ENCODE measurements around the gene ANKRD44.
"Not testable (repeated sequence)": the region's sequence is repeated elsewhere in the genome, so short reads cannot be mapped to it uniquely, and the experiment has no call there.

ANKRD44 gene

GRCh38 chr2:197057959-197058358, 252.6 kb downstream of the ANKRD44 start:
- in situ Hi-C loops (cut with MboI; ENCODE audit: low sequenced_read_pairs): no loop called here

DNA sequence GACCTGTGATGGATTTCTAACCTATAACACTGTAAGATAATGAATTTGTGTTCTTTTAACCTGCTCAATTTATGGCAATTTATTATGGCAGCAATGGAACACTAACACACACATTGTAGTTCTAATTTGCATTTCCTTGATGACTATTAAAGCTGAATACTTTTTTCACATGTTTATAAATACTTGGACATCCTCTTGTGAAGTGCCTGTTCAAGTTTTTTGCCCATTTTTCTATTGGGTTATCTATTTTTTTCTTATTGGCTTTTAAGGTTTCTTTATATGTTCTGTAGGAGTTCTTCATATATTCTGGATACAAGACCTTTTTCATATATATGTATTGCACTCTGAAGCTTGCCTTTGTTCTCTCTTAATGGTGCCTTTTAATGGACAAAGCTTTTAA, 255.5 kb downstream of the ANKRD44 start:
- in situ Hi-C loops (cut with MboI; ENCODE audit: low sequenced_read_pairs): no loop called here

DNA sequence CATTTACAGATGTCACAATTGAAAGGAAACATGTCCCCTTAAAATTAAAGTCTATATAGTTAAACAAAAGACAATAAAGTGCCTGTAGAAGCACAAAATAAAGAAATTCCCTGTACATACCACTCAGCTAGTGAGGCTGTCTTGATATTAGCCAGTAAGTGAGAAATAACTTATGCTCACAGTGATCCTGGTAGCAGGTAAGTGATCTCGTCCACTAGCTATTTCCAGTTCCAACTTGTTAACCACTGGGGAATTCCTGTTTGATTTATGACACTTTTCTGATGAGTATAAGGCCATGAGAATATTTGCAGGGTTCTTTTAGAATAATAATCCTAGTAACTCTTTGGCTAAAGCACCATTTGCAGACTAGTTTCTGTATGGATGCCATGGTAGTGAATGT, 256.1 kb downstream of the ANKRD44 start:
- in situ Hi-C loops (cut with MboI; ENCODE audit: low sequenced_read_pairs): no loop called here

DNA sequence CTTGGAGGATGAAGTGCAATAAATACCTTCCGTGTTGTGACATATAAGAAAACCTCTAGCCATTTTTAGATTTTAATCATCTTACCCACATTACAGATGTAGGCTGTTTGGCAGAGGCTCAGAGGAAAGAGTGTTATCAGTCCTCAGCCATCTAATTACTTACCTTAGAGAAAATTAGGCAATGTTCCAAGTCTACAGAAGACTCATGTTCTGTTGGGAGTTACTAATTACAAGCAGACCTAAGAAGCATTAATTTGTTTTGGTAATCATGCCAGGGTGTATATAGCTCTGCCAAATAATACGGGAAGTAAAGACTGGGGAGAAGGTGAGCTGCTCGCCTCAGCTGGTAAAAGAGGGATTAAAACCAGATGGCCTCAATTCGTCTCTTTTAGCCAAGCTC, 258.2 kb downstream of the ANKRD44 start:
- in situ Hi-C loops (cut with MboI; ENCODE audit: low sequenced_read_pairs): no loop called here

DNA sequence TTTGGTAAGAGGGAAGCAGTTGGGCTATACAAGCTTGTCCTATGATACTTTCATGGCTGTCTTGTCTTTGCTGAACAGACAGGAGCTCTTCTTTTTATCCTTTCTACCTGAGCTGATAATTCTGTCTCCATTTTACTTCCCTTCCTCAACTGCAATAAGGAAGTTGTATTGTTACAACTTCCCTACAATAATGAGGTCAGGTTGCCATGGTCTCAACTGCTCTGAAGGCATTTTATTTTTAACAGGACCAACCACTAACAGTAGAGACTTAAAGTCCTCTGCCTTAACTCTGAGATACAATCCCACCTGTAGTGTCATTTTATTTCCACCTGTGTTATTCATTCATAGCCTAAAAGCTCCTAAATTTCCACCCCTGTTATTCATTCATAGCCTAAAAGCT, 265.5 kb downstream of the ANKRD44 start:
- in situ Hi-C loops (cut with MboI; ENCODE audit: low sequenced_read_pairs): no loop called here

DNA sequence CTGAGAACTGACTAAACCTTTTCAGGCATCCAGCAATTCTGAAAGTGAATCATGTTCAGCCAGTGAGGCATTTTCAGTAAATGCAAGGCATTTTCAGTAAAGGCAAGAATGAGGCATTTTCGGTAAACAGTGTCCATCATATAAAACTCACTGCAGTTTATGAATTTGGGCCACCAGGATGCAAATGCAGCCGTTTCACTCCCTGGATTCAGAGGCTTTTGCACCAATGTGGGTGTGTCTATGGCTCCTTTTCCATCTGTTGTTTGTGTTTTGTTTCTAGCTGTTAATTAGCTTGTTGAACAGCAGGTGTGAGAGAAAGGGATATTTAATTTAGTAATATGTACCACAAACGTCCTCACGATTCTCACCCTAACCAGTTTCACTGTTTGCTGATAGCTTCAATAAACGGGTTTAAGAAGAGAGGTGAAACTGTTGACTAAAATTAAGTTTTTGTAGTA, 267.8 kb downstream of the ANKRD44 start:
- in situ Hi-C loops (cut with MboI; ENCODE audit: low sequenced_read_pairs): no loop called here

GRCh38 chr2:197037863-197038398, 272.6 kb downstream of the ANKRD44 start:
- in situ Hi-C loops (cut with MboI; ENCODE audit: low sequenced_read_pairs): no loop called here

- in situ Hi-C loops (cut with MboI; ENCODE audit: low sequenced_read_pairs): no loop called here
These were observed 275.6 kb downstream of the ANKRD44 start for GRCh38 chr2:197035002-197035401.

GRCh38 chr2:197034292-197034691, 276.3 kb downstream of the ANKRD44 start:
- in situ Hi-C loops (cut with MboI; ENCODE audit: low sequenced_read_pairs): no loop called here

DNA sequence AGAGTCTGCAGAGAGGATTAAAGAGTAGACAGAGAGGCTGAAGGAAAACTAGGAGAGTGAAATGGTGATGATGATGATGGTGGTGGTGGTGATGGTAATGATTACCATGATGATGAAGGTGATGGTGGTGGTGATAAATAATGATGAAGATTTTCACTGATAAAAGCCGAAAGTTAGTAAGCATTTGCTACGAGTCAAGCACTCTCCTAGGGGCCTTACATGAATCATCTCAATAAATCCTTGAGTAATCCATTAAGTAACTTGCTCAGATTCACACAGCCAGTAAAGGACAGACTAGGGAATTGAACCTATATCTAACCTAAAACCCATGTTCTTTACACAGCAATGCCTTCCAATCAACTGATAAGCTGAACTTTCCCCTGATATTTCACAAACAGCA, 277.4 kb downstream of the ANKRD44 start:
- in situ Hi-C loops (cut with MboI; ENCODE audit: low sequenced_read_pairs): no loop called here

- in situ Hi-C loops (cut with MboI; ENCODE audit: low sequenced_read_pairs): no loop called here
These were observed 278.8 kb downstream of the ANKRD44 start for GRCh38 chr2:197031803-197032202.

GRCh38 chr2:197030090-197030489, 280.5 kb downstream of the ANKRD44 start:
- in situ Hi-C loops (cut with MboI; ENCODE audit: low sequenced_read_pairs): no loop called here

DNA sequence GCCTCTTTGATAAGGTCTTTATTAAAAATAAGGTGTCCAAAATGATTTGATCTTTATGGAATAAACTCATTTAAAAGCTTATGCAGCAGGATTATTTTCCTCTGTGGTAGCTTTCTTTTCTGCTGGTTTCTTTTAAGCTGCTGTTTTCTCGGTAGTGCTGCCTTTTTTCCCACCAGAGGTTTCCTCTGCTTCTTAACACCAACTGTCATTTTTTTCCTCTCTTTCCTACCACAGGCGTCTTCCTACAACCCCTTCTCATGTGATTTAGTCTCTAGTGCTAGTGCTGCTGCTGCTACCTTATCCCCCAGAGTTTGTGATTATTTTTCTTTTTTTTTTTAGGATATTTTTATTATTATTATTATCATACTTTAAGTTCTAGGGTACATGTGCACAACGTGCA, 281.9 kb downstream of the ANKRD44 start:
- in situ Hi-C loops (cut with MboI; ENCODE audit: low sequenced_read_pairs): no loop called here

DNA sequence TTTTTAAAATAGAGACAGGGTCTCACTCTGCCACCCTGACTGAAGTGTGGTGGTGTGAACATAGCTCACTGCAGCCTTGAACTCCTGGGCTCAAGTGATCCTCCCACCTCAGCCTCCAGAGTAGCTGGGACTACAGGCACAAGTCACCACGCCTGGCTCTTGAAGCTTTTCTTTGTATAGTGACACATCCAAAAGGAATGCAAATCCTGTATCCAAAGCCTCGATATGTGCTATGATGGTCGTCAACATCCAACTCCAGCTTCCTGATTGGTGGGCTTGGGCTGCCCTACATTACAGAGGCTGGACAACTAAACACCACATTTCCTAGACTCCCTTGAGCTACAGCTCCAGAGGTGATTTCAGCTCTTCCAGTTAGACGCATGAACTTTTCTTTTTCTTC, 282.4 kb downstream of the ANKRD44 start:
- in situ Hi-C loops (cut with MboI; ENCODE audit: low sequenced_read_pairs): no loop called here

GRCh38 chr2:197024206-197024605, 286.4 kb downstream of the ANKRD44 start:
- in situ Hi-C loops (cut with MboI; ENCODE audit: low sequenced_read_pairs): no loop called here

DNA sequence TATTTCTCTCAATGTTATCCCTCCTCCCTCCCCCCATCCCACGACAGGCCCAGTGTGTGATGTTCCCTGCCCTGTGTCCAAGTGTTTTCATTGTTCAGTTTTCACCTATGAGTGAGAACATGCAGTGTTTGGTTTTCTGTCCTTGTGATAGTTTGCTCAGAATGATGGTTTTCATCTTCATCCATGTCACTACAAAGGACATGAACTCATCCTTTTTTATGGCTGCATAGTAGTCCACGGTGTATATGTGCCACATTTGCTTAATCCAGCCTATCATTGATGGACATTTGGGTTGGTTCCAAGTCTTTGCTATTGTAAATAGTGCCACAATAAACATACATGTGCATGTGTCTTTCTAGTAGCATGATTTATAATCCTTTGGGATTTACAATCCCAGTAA, 289.7 kb downstream of the ANKRD44 start:
- in situ Hi-C loops (cut with MboI; ENCODE audit: low sequenced_read_pairs): not testable (repeated sequence)

GRCh38 chr2:197013098-197013497, 297.5 kb downstream of the ANKRD44 start:
- in situ Hi-C loops (cut with MboI; ENCODE audit: low sequenced_read_pairs): no loop called here

DNA sequence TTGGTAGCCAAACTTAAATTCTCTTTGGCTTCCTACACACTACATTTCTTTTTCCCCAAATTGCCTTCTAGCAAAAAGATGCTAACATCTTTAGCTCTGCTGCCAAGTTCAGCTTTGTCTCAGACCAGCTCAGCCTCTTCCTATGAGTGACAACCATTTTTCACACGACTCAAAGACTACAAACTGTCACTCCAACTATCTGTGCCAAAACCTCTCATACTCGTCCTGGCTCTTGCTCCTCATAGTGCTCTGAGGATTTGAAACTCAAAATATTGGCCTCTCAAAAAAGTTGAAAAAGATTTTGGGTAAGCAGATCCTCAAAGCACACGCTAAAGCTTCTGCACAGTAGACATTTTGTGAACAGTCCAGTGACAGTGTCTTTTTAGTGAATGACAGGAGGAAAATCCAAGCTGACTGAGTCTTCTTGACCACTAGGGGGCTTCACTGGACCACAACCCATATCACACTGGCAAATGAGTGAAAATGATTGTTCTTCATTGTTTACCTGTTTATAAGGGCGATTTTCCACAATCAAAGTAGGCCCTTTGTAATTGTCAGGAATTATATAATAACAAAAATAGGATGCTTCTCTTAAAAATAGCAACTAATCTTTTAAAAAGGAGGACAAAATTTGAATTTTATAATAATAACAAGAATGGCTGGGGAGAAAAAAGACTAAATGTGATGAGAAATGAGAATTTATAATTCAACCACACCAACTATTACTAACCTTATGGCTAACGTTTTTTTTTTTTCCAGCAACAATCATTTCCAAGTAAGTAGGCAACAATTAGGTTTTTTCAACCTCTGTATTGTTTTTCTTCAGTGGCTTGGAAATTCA, 298.6 kb downstream of the ANKRD44 start:
- in situ Hi-C loops (cut with MboI; ENCODE audit: low sequenced_read_pairs): no loop called here

DNA sequence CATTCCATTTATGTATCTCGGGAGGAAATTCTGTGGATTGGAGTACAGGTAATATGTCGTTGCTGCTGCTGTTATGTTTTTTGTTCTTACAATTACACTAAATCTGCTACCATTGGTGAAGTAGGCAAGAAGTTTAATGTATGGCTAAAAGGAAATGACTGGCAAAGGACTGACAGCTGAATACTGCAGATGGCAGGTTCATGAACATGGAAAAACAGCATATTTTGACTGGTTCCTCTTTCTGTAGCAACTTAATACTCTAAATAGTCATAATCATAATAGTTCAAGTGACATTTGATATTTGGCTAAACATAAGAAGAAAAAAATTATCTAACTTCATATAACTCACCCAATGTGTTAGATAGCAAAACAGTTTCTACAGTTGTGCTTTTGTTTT, 299.6 kb downstream of the ANKRD44 start:
- in situ Hi-C loops (cut with MboI; ENCODE audit: low sequenced_read_pairs): no loop called here

GRCh38 chr2:197010200-197011020, 300.2 kb downstream of the ANKRD44 start:
- in situ Hi-C loops (cut with MboI; ENCODE audit: low sequenced_read_pairs): no loop called here

GRCh38 chr2:197008741-197009341, 301.7 kb downstream of the ANKRD44 start:
- in situ Hi-C loops (cut with MboI; ENCODE audit: low sequenced_read_pairs): not testable (repeated sequence)

Data from HL-60/S4 treated with phorbol 12-myristate 13-acetate at 8.2 ng/mL for 4 days and 3 days (cell line).